Lung (tissue), 12 donors: ENCODE measurements around the gene LRRK1. TPM values are rescaled to one million over a fixed set of nuclear protein-coding genes. Genes with fewer than 3 reads are reported as not detected.
A peak's percentile ranks its signal among the peaks of the same experiment; 100 is the strongest.

Experiments
- ATAC-seq: fragments of 200-7000 bp; cut with Tn5 transposase; one replicate; pipeline ENCODE4 v1.9.1; 2020; ENCODE audit warnings: moderate number of reproducible peaks; ENCODE audit not compliant: insufficient read depth, low FRiP score
- DNase-seq, 3 donors: peaks; one replicate each; pipeline ENCODE4 v3.0.0-alpha.2; 2013 to 2017
- H3K27ac ChIP-seq, 2 donors: one replicate each; pipeline ENCODE4 v1.5.1; 2013; ENCODE audit warnings: mild to moderate bottlenecking in 2 of 2, moderate library complexity in 2 of 2, control low read depth in 1 of 2, inconsistent platforms in 1 of 2, low read depth in 1 of 2, low read length in 1 of 2
- H3K27me3 ChIP-seq, 3 donors: one replicate each; pipeline ENCODE4 v1.5.1; 2013; ENCODE audit warnings: low read length in 2 of 3; ENCODE audit not compliant: control insufficient read depth in 3 of 3, insufficient read depth in 3 of 3
- H3K36me3 ChIP-seq, 4 donors: one replicate each; pipeline ENCODE4 v1.5.1; 2013; ENCODE audit warnings: low read length in 4 of 4, mild to moderate bottlenecking in 1 of 4, moderate library complexity in 1 of 4; ENCODE audit not compliant: control insufficient read depth in 4 of 4, insufficient read depth in 4 of 4
- H3K4me1 ChIP-seq, 5 donors: one replicate each; pipeline ENCODE4 v1.5.1; 2013; ENCODE audit warnings: low read length in 5 of 5, mild to moderate bottlenecking in 2 of 5, moderate library complexity in 1 of 5; ENCODE audit not compliant: control insufficient read depth in 5 of 5, insufficient read depth in 5 of 5
- H3K4me3 ChIP-seq: one replicate; pipeline ENCODE4 v1.5.1; 2013; ENCODE audit warnings: mild to moderate bottlenecking, control low read depth, moderate library complexity
- H3K9ac ChIP-seq, 2 donors: one replicate each; pipeline ENCODE4 v1.5.1; 2013; ENCODE audit warnings: low read length in 2 of 2, control low read depth in 1 of 2; ENCODE audit not compliant: insufficient read depth in 1 of 2
- H3K9me3 ChIP-seq, 4 donors: one replicate each; pipeline ENCODE4 v1.5.1; 2013; ENCODE audit warnings: low read length in 3 of 4, mild to moderate bottlenecking in 1 of 4, moderate library complexity in 1 of 4; ENCODE audit not compliant: control insufficient read depth in 4 of 4, insufficient read depth in 3 of 4
- CTCF ChIP-seq: IDR thresholded peaks from 2 replicates; pipeline ENCODE4 v1.5.1; 2012; ENCODE audit warnings: mild to moderate bottlenecking; ENCODE audit errors: control extremely low read depth, extremely low read depth
- WGBS, 2 donors: extraction: QIAGEN DNeasy Blood & Tissue Kit; methylation state at CpG; one replicate each; pipeline ENCODE4 v1.1.7; 2013; 5-methylcytosine and 5-hydroxymethylcytosine counted together
- polyA plus RNA-seq, 2 donors: library from polyadenylated mRNA; stranded (reverse); fragments of 200-250 nt; gene quantifications; one replicate each; pipeline ENCODE4 v1.2.1, GENCODE V29; 2013
- total RNA-seq, 2 donors: library from RNA; depleted of rRNA in 1 of 2; stranded (reverse); fragments of >200 nt in 1 of 2; gene quantifications; one replicate each; pipeline ENCODE4 v1.2.1, GENCODE V29; 2014 to 2021
- donor health status: control.
- donor health status: control.
- donor health status: Bipolar disorder and iron deficiency.
- donor health status: healthy.
- donor health status: DM: yes; HTN: yes; CAD: no.

Gene LRRK1
- total and polyA plus RNA-seq, 4 donors: 5.7 to 22.9 (median 9.7) TPM

- 78 to 88% methylated on average over 14 of the region's 14 CpGs for WGBS, 2 donors
- H3K9me3 ChIP-seq: no peaks in the 10 kb centered on the region
- ATAC-seq (no peak), DNase-seq (no peak)
- no peaks in the 10 kb centered on the region for H3K27me3 ChIP-seq
- no peak overlapping the region for H3K4me3 ChIP-seq
- H3K4me1 ChIP-seq: peaks cover 0 to 23% (median 5%) of the 10 kb centered on the region in 5 donors
- H3K27ac ChIP-seq: peak overlapping the region in 1 of 2 donors; percentile 10
- no peak for TF ChIP-seq CTCF
- H3K36me3 ChIP-seq: no peaks in the 10 kb centered on the region
- H3K9ac ChIP-seq: no peak overlapping the region
Measured at GRCh38 chr15:100901702-100902435, 17.3 kb upstream of the LRRK1 start.

GRCh38 chr15:100902436-100903167 is 16.6 kb upstream of the LRRK1 start:
- Histone ChIP-seq H3K9ac (no peak overlapping the region), H3K27ac (peak overlapping the region; percentile 13 to 66), H3K36me3 (no peaks in the 10 kb centered on the region), H3K27me3 (no peaks in the 10 kb centered on the region), H3K4me1 (peaks cover 0 to 23% (median 5%) of the 10 kb centered on the region in 5 donors), H3K4me3 (no peak overlapping the region), H3K9me3 (no peaks in the 10 kb centered on the region)
- DNase-seq: peak; percentile 86 to 90 (median 87)
- TF ChIP-seq CTCF: no peak
- peak; percentile 73 for ATAC-seq
- 38 to 45% methylated on average over 22 of the region's 22 CpGs for WGBS, 2 donors

- Histone ChIP-seq H3K27me3 (no peaks in the 10 kb centered on the region), H3K36me3 (no peaks in the 10 kb centered on the region), H3K9ac (no peak overlapping the region), H3K9me3 (no peaks in the 10 kb centered on the region), H3K4me3 (no peak overlapping the region), H3K4me1 (peaks cover 0 to 23% (median 5%) of the 10 kb centered on the region in 5 donors), H3K27ac (no peak overlapping the region)
- WGBS, 2 donors: 71 to 84% methylated on average over 3 of the region's 3 CpGs
- ATAC-seq (no peak), DNase-seq (no peak)
- TF ChIP-seq CTCF: no peak
Measured at GRCh38 chr15:100903168-100903554, 16.0 kb upstream of the LRRK1 start.
